GM04503 (cell line): ENCODE measurements around the gene ACVR1B.

ENCODE experiments used
- DNase-seq: peaks from one replicate; pipeline ENCODE4 v3.0.0-alpha.2; 2012; ENCODE audit warnings: low read depth

Gene ACVR1B

GRCh38 chr12:51944608-51945233 lies 6.8 kb upstream of the ACVR1B start:
- no peak for DNase-seq

- no peak for DNase-seq
Observed at GRCh38 chr12:51947246-51947996, 4.1 kb upstream of the ACVR1B start.

GRCh38 chr12:51948066-51948465 lies 3.4 kb upstream of the ACVR1B start:
- no peak for DNase-seq

GRCh38 chr12:51949342-51950030 lies 2.0 kb upstream of the ACVR1B start:
- no peak for DNase-seq

- no peak for DNase-seq
Observed at GRCh38 chr12:51950682-51951198, 759 bp upstream of the ACVR1B start.

- no peak for DNase-seq
Observed at GRCh38 chr12:51951843-51952722, 584 bp downstream of the ACVR1B start.

- DNase-seq, result no peak
Observed at GRCh38 chr12:51953089-51953488, 1.6 kb downstream of the ACVR1B start.

- DNase-seq, result no peak
Observed at GRCh38 chr12:51953864-51954263, 2.4 kb downstream of the ACVR1B start.

- no peak for DNase-seq
Observed at GRCh38 chr12:51954561-51955361, 3.3 kb downstream of the ACVR1B start.

GRCh38 chr12:51955702-51956101 lies 4.2 kb downstream of the ACVR1B start:
- DNase-seq, result no peak

- DNase-seq, result no peak
Observed at GRCh38 chr12:51958542-51958941, 7.0 kb downstream of the ACVR1B start.

- DNase-seq, result peak; percentile 24
Observed at GRCh38 chr12:51959211-51959610, 7.7 kb downstream of the ACVR1B start.

- DNase-seq, result no peak
Observed at GRCh38 chr12:51959921-51960320, 8.4 kb downstream of the ACVR1B start.

- DNase-seq, result no peak
Observed at GRCh38 chr12:51960488-51960887, 9.0 kb downstream of the ACVR1B start.

GRCh38 chr12:51960890-51961289 lies 9.4 kb downstream of the ACVR1B start:
- DNase-seq, result no peak

GRCh38 chr12:51961834-51962233 lies 10.3 kb downstream of the ACVR1B start:
- no peak for DNase-seq

- no peak for DNase-seq
Observed at GRCh38 chr12:51962737-51963136, 11.2 kb downstream of the ACVR1B start.

GRCh38 chr12:51963477-51963876 lies 12.0 kb downstream of the ACVR1B start:
- DNase-seq, result no peak

GRCh38 chr12:51969643-51970042 lies 18.1 kb downstream of the ACVR1B start:
- no peak for DNase-seq

- no peak for DNase-seq
Observed at GRCh38 chr12:51970904-51971646, 19.6 kb downstream of the ACVR1B start.
